ENCODE results near the gene CHURC1.
A peak's percentile ranks its signal among the peaks of the same experiment; 100 is the strongest.

CHURC1 gene

GRCh38 chr14:64914237-64915028, at the start of gene CHURC1:
Gene CHURC1, plus strand, starts transcription at chr14:64914455. Its CDS starts 41 bp downstream, at chr14:64914496.
- DNase-seq (ENCODE audit: low spot score) = peak; percentile 97

GRCh38 chr14:64865109-64865508, 49.1 kb upstream of the CHURC1 start:
- no peak for DNase-seq (ENCODE audit: low spot score)

- no peak for DNase-seq (ENCODE audit: low spot score)
Observed at GRCh38 chr14:64865992-64866391, 48.3 kb upstream of the CHURC1 start.

- DNase-seq (ENCODE audit: low spot score) = no peak
Observed at GRCh38 chr14:64867182-64867581, 47.1 kb upstream of the CHURC1 start.

GRCh38 chr14:64868379-64868778, 45.9 kb upstream of the CHURC1 start:
- no peak for DNase-seq (ENCODE audit: low spot score)

GRCh38 chr14:64868841-64869240, 45.4 kb upstream of the CHURC1 start:
- DNase-seq (ENCODE audit: low spot score) = no peak

GRCh38 chr14:64870160-64870559, 44.1 kb upstream of the CHURC1 start:
- DNase-seq (ENCODE audit: low spot score) = no peak

GRCh38 chr14:64871344-64871743, 42.9 kb upstream of the CHURC1 start:
- no peak for DNase-seq (ENCODE audit: low spot score)

GRCh38 chr14:64873506-64874219, 40.6 kb upstream of the CHURC1 start:
- DNase-seq (ENCODE audit: low spot score) = peak; percentile 19

GRCh38 chr14:64875350-64875749, 38.9 kb upstream of the CHURC1 start:
- no peak for DNase-seq (ENCODE audit: low spot score)

GRCh38 chr14:64877846-64878245, 36.4 kb upstream of the CHURC1 start:
- no peak for DNase-seq (ENCODE audit: low spot score)

- peak; percentile 17 for DNase-seq (ENCODE audit: low spot score)
Observed at GRCh38 chr14:64878837-64879634, 35.2 kb upstream of the CHURC1 start.

GRCh38 chr14:64879635-64880220, 34.5 kb upstream of the CHURC1 start, which contains the start of gene SPTB:
Gene SPTB, minus strand, starts transcription at chr14:64879907. Its CDS starts 56,813 bp downstream, at chr14:64823094.
- peak; percentile 20 for DNase-seq (ENCODE audit: low spot score)

- peak; percentile 42 for DNase-seq (ENCODE audit: low spot score)
Observed at GRCh38 chr14:64880221-64881121, 33.8 kb upstream of the CHURC1 start.

- DNase-seq (ENCODE audit: low spot score) = no peak
Observed at GRCh38 chr14:64885559-64885958, 28.7 kb upstream of the CHURC1 start.

GRCh38 chr14:64889352-64889751, 24.9 kb upstream of the CHURC1 start:
- no peak for DNase-seq (ENCODE audit: low spot score)

GRCh38 chr14:64891173-64891838, 22.9 kb upstream of the CHURC1 start:
- no peak for DNase-seq (ENCODE audit: low spot score)

- peak; percentile 61 for DNase-seq (ENCODE audit: low spot score)
Observed at GRCh38 chr14:64891839-64892375, 22.3 kb upstream of the CHURC1 start.

- no peak for DNase-seq (ENCODE audit: low spot score)
Observed at GRCh38 chr14:64899958-64900357, 14.3 kb upstream of the CHURC1 start.

- DNase-seq (ENCODE audit: low spot score) = no peak
Observed at GRCh38 chr14:64906022-64906421, 8.2 kb upstream of the CHURC1 start.

Data from GM03348 (cell line).